ACHN (cell line): Measurements from ENCODE around the gene SOHLH2.

ENCODE experiments used
- DNase-seq: peaks from one replicate; pipeline ENCODE4 v3.0.0-alpha.2; 2015
- in situ Hi-C: cut with HindIII; loops from 2 replicates; pipeline ENCODE4 v1.10.0; 2017; ENCODE audit warnings: low sequenced_read_pairs, low pct_ligation_motif_present, low pct_unique_long_range_greater_than_20kb

The SOHLH2 gene

DNA sequence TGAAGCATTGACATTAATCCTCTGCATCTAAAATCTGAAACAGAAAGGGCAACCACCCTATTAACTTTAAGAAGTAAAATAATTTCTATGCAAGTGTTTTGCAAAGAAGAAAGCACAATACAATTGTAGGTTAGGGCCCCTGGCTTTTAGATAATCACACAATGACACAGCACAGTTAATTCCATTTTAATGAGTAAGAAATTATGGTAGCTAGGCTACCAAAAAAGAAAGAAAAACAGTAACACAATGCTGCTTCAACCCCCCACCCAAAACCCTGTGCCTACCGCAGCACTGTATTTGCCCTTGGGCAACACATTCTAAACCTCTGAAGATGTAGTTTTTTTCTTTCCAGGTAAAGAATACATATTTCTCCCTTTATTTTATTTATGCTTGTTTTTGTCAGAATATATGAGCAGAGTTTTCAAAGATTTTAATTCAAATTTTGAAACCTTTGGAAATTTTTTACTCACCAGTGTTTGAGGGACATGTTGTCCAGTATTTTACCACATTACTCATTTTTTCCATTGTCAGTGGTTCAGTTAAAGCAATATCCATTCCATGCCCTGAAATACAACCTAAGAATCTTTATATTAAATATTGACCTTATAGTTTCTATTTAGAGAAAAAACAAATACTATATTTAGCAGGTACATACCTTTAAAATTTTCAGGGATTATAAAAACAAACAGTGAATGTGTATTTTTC is 21.1 kb downstream of the SOHLH2 start:
- DNase-seq = no peak

DNA sequence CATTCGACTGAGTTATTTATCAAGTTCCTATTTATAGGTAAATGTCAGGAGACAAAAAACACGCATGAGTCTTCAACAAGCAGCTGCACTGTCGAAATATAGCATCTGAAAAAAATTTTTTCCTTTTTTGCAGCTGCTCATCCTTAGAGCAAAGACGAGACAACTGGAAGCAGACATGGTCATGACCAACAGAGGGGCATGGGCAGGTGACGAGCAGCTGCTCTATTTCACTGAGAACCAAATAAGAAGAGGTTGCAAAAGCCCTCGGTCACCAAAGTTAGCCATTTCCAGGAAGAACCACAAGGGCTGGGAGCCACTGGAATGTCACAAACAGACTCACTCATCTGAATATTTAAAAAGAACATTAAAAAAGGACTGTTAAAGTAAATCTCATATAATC is 22.2 kb downstream of the SOHLH2 start:
- in situ Hi-C loops = no loop called here

More for the DNA sequence above, 21.1 kb downstream of the SOHLH2 start:
- in situ Hi-C loops = no loop called here

DNA sequence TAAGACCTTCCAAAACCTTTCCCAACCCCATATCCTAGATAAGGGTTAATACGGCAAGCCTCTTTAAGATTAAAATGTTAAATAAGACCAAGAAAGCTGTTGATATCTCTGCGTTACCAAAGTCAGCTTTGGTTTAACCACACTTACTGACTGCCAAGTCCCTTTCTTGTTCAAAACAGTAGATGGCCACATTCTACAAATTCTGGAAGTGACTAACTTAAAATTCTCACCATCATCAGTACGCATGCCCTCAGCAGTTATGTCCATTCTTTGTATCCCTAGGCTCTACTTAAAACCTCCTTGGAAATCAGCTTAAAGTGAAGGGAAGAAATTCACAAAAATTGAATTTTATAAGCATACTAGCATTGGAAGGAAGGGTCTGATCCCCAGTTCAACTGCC is 23.6 kb downstream of the SOHLH2 start:
- DNase-seq = no peak
- in situ Hi-C loops = no loop called here

More for the DNA sequence above, 22.2 kb downstream of the SOHLH2 start:
- no peak for DNase-seq

DNA sequence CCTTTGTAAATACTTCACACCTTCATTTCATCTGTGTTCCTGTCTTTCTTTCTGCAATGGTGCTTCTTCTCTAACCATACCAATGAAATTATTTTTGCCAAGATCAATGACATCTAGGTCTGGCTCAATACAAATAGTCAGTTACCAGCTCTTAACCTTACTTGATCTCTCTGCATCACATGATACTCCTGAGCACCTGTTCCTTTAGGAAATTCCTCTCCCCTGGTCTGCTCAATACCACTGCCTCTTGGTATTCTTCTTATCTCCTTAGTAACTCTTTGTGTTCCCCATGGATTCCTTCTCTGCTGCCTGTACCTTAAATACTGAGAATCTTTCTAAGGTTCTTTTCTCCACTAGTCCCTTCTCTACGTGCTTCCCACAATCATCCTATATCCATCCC is 25.9 kb downstream of the SOHLH2 start:
- in situ Hi-C loops = no loop called here

DNA sequence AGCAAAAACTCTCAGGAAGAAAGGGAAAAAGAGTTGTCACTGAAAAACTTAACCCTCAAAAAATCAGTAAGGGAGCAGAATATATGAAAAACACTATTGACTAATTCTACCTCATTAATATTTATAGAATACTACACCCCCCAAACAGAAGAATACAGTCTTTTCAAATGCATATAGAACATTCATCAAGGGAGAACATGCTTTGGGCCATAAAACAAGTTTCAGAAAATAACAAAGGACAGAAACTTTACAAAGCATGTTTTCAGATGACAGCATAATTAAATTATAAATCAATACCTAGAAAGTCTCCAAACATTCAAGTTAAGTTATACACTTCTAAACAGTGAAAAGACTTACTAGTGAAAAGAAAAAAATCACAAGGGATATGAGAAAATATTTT is 30.5 kb downstream of the SOHLH2 start:
- DNase-seq = no peak
- in situ Hi-C loops = no loop called here

More for the DNA sequence above, 25.9 kb downstream of the SOHLH2 start:
- DNase-seq = no peak

DNA sequence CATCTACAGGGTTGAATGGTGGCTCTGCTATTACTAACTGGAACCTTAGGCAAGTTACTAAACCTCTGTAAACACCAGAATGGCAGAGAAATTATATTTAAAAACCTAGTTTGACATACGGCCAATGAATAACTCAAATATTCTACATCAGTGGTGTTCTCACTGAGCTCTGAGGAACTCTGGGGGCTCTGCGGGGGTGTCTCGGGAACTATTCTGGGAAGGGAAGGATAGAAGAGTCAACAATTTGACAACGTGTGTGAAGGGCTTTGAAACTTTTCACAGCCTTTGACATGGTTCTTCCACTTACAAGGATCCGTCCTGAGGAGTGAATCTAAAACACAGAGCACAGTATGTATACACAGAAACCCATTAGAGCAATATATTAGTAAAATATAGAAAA is 38.7 kb downstream of the SOHLH2 start:
- in situ Hi-C loops = no loop called here
- DNase-seq = no peak

DNA sequence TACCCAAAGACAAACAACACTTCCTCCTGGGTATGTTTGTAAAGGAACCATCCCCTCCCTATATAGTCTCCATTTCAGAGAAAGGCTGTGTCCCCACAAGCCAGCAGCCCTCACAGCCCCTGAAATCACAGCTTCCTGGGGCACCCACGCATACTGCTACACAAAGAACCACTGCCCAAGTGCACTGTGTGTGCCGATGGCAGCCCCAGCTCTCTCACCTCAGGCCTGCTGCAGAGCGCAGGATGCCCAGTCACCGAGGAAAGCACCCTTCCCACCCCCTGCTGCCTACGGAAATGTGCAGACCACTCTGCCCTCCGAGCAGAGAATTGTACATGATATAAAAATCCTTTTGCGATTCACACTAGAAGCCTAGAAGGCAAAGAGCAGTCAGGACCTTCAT is 39.4 kb downstream of the SOHLH2 start:
- DNase-seq = no peak
- in situ Hi-C loops = no loop called here

DNA sequence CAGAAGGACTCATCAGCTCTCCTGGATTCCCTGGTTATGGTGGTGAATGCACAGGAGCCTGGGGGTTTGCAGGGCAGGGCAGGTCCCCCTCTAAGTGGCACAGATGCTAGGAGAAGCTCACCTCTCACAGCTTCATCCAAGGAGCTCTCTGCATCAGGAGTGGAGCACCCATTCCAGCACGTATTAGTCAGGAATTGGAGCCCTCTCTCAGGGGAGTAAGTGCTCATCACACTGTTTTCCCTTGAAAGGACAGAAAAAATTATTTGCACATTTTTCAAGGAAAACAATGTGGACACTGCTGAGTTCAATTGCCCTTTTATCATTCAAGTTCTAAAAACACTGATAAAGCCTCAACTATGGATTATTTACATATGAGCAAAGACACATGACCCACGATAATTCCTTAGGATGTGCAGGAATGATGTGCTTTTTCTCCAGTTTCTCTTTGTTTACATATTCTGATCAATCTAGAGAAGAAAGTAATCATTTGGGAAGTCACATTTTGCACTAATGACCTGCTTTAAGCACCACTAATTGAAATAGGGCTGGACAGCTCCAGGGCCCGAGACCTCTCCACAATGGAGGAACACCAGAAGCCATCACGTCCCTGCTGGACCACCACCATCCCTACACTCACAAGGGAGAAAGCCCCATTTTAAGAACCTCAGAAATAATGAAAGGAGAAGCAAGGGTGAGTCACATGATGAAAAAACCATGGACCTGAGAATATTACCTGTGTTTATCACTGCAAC is 40.6 kb downstream of the SOHLH2 start:
- in situ Hi-C loops = no loop called here
- no peak for DNase-seq

DNA sequence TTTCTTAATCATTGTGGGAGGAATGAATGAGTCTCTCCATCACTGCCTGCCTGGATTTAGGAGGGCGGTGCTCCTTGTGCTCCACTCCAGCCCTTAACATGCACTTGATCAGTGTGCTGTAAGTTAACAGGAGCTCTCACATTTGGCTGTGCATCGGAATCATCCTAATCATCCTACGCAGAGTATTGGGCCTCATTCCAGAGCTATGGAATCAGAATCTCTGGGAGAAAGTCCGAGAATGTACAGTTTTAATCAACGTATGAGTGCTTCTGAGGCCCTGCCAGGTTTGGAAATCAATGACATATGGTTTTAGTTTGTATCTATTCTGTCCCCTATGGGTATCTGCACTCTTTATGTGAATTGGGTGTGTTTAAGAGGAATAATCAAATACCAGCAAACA is 48.3 kb downstream of the SOHLH2 start:
- in situ Hi-C loops = no loop called here
- DNase-seq = no peak

DNA sequence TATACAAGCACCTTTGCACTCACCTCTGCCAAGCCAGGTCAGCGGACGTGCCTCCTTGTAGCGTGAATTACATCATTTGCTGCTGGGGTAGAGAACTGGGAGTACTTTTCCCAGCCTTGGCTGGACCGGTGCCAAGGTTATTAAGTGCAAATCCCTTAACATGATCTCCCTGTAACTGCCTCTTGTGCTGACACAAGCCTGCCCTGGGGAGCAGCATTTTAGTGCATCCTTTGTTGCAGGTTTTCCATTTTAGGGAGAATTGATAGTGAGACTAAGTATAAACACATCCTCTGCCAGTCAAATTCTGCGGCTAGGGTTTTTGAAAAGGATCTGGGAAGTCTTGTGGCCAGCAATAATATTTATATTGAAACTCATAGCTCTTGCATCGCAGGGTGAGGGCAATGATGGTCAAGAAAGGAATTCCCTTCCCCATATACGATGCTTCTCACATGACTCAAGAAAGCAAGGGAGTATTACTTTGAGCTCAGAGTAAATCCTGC is 50.5 kb downstream of the SOHLH2 start:
- DNase-seq = no peak
- in situ Hi-C loops = no loop called here

DNA sequence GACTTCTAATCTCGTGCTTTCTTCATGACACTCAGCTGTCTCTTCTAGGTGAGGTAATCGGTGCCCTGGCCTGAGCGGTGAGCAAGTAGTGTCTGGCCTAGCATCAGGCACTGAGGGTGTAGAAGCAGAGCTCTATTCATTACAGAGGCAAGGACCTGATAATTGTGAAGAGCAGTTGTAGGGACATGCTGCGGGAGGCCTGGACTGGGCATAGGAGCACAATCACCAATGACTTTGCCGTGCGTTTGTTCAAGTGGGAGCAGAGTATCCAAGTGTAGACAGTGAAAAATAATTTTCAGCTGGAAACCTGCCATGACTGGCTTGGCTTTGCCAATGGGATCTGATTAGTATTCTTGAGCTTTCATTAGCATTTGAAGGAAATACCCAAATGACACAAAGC is 51.1 kb downstream of the SOHLH2 start:
- in situ Hi-C loops = no loop called here
- no peak for DNase-seq

DNA sequence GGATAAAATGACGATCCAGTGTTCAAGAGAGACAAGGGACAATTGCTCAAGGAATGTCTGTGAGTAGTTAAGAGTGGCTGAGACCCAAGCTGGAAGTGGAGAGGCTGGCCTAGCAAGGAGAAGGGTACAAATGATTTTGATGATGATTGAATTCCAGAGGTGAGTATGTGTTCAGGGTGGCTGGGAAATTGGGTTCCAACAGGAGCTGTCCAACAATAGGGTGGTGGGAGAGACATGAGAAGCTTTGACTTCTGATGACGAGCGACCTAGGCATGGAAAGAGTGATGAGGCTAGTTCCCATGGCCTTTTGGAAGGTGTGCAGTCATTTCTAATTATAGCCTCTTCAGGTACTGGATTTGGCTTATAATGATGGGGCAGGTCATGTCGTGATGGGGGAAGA is 54.1 kb downstream of the SOHLH2 start:
- DNase-seq = no peak
- in situ Hi-C loops = no loop called here

DNA sequence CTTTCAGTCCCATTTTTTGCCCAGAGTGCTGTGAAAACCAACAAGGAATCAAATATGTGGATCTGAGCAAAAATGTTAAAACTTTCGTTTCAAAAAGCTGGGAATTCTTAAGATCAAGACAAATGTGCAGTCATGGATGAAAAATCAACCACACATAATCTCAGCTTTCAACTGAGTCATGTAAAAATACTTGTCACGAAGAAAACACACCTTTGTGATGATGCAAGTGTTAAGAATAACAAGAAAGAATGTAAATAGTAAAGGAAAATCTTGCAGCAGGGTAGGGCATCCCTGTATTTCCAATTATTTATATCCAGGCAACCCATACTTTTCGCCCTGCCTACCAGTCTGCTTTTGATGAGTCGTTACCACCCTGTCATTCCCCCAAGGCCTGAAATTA is 55.7 kb downstream of the SOHLH2 start:
- no peak for DNase-seq
- in situ Hi-C loops = no loop called here

DNA sequence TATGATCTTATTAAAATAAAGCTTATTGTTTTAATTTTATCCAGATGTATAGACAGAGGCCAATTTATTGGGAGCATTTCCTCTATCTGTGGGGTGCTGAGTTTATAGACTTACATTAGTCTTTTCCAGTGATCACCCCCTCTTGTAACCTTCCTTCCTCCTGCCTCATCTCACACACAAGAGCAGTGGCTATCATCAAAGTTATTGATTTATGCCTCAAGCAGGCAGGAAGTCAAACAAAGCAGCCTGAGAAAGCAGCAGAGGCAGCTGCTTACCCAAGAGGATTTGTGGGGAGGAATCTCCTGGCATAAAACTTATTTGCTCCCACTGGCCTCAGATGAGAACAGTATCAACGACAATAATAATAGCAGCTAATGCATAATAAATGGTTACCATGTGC is 56.9 kb downstream of the SOHLH2 start:
- in situ Hi-C loops = no loop called here
- no peak for DNase-seq

DNA sequence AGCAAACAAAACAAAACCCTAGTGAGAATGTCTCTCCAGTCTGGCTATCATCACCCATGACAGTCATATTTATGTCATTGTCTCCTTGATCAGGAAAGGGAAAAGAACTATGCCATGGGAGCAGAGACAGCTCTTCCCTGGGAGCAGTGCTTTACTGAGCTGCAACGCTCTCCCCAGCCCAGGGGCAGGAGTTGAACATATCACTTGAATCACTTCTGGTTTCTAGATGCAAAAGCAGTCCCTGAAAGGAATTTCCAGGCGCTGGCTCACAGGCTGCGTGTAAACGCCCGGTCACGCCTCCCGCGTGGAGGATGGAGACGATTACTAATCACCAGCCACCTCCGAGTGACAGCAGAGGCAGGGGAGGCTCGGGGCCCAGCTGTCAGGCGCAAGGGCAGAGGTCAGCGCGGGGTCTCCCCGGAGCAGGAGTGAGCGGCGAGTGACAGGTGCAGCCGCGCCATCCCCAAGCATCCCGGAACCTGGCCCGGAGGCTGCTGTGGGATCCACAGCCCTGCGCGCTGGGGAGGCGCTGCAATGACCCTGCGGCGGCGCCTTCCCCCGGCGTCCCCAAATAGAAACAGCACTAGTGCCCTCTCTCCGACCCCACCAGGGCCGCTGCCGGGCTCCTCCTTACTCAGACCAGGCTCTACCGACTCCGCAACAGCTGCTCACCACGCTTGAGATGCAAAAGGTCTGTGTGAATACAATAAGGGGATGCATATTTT is 59.6 kb downstream of the SOHLH2 start:
- in situ Hi-C loops = no loop called here
- DNase-seq = no peak

DNA sequence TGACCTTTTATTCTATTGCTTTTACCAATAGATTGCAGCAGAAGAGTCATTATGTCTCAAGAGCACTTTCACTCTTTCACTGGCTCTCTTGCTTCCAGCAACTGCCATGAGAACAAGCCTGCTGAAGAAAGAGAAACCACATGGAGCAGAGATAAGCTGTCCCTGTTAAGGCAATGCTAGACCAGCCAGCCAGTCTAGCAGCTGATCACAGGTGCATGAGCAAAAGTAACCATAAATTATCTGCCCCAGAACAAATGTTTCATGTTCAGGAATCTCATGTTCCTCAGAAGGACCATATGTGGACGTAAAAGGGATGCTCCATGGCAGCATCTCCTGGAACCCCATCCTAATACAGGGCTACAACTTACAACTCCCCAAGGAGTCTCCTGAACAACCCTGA is 62.8 kb downstream of the SOHLH2 start:
- DNase-seq = no peak
- in situ Hi-C loops = no loop called here

DNA sequence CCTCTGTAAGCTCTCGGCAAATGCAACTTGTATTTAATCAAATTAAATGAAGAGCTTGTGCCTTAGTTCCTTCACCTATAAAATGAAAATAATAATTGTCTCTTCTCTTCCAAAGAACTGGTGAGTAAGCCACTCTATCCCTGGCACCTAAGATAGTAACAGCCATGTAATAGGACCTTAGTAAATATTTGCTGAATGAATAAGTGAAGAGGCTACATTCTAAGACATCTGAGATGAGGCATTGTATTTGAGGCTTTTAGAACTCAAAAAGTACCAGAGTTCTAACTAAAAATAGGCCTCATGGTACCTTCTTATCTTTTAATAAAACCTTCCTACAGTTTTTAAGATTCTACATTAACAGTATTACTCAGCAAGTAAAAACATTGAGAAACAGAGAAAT is 65.9 kb downstream of the SOHLH2 start:
- in situ Hi-C loops = no loop called here
- DNase-seq = no peak

DNA sequence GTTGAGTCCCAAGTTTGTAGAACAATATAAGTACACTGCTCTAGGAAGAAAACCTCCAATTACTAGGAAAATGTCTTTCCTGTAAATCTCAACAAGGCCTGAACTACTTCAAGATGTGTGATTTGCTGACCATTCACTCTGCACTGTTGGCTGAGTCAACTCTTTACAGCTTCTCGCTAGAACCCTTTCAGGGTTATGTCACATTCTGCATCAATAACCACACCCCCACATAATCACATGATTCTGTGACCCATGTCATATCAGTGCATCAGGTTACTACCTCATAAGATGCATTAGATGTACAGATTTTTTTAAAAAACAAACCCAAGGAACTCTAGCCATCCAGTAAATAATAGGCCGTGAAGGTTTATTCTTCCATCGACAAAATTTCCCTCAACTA is 67.0 kb downstream of the SOHLH2 start:
- DNase-seq = no peak
- in situ Hi-C loops = no loop called here

DNA sequence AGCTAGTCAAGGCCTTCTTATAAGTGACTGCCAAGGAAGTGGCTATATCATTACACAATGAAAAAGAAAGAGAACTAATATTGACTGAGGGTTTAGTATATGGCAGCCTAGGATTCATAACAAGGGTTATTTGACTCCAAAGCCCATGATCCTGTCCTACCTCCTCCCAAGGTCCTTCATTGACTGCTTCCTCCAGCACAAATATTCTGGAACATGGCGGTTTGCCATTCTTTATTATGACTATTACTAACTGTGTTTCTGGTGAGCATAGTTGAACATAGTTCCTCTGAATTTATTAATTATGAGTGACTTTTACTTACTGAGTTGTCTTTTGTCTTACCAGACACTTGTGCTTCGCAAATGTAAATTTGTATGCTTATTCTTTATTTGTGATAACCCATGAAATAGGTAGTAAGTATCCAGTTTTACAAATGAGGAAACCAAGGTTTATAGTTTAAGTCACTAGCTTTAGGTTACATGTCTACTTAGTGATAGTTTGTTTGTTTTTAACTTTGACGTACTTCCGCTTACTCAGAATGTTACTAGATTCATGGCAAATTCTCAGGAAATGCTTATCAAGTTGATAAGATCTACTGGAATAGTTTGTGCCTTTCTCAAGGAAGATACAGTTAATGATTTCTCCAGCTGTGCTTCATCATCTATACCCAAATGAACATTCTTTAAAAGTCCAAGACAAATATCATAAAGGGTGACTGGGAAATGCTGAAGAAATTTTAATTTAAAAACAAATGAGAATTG is 67.7 kb downstream of the SOHLH2 start:
- in situ Hi-C loops = no loop called here

More for the DNA sequence above, 67.7 kb downstream of the SOHLH2 start:
- DNase-seq = no peak
